Sciatic nerve (tissue), 2 donors: ENCODE measurements around the gene MOGAT1. TPM values are rescaled to one million over a fixed set of nuclear protein-coding genes. Genes with fewer than 3 reads are reported as not detected.
A peak's percentile ranks its signal among the peaks of the same experiment; 100 is the strongest.
"Not testable (repeated sequence)": the region's sequence is repeated elsewhere in the genome, so short reads cannot be mapped to it uniquely, and the experiment has no call there.

ENCODE experiments used
- ATAC-seq: fragments of 200-7000 bp; cut with Tn5 transposase; one replicate; pipeline ENCODE4 v1.9.1; 2020; ENCODE audit warnings: mild to moderate bottlenecking, moderate library complexity
- DNase-seq: peaks from one replicate; pipeline ENCODE4 v3.0.0-alpha.2; 2020; ENCODE audit warnings: low spot score
- intact Hi-C: fragments of 100-400 bp; cut with DNase I; formaldehyde crosslinking; loops from one replicate; pipeline ENCODE4 v1.14.2; 2022
- total RNA-seq: library from RNA; stranded (reverse); fragmentation: NEBNext Ultra II Directional; extraction: Animal tissue kit (Norgen Biotek cat#: 25700); gene quantifications from one replicate; pipeline ENCODE4 v1.2.1, GENCODE V29; 2021
- donor health status: DM: no; HTN: no; CAD: no.
- donor health status: DM: no; HTN: no; CAD: no.

The MOGAT1 gene
- total RNA-seq, 1 donor from 2014 or later, result 0.45 TPM

DNA sequence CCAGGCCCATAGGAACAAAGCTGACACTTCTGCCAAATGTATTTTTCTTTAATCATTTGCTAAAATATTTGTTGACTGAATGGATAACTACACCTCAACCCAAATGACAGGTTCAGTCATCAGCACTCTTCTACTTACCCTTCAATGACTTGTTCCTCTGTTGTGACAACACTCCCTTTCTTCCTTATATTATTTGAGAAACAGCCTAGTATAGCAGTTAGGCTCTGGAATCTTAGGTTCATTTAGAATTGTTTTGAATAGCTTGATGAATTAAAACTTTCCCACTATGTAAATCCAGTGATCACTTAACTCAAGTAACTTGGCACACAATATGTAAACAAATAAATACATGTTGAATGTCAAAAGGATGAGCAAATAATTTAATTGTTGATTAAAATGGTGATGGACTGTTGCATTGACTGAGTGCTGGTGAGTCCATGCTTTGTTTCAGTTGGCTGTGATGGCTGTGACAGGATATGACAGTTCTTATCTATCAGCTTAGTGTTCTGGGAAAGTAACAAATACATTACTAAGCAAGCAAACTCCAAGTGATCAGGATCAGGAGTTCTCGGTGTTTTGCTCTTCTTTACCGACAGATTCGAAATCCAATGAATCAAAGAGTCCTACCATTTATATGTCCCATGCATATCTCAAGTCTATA is 2.8 kb upstream of the MOGAT1 start:
- ATAC-seq (no peak), DNase-seq (no peak)
- intact Hi-C loops, result no loop called here

DNA sequence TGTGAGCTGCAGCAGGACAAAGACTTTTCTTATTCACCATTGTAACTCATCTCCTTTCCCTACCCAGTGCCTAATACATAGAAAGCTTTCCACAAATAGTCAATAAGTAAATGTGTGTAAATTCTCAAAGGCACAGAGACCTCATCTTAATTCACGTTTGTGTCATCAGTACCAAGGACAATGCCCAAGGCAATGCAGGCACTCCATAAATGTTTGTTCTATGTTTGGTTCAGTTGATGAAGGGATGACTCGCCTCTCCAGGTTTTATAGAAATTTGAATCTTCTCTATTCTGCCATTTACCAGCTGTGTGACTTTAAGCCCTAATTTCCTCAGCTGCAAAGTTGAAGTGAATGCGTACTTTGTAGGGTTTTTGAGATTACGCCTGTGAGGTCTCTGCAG is 2.1 kb upstream of the MOGAT1 start:
- DNase-seq, result no peak
- ATAC-seq, result no peak
- intact Hi-C loops, result no loop called here

DNA sequence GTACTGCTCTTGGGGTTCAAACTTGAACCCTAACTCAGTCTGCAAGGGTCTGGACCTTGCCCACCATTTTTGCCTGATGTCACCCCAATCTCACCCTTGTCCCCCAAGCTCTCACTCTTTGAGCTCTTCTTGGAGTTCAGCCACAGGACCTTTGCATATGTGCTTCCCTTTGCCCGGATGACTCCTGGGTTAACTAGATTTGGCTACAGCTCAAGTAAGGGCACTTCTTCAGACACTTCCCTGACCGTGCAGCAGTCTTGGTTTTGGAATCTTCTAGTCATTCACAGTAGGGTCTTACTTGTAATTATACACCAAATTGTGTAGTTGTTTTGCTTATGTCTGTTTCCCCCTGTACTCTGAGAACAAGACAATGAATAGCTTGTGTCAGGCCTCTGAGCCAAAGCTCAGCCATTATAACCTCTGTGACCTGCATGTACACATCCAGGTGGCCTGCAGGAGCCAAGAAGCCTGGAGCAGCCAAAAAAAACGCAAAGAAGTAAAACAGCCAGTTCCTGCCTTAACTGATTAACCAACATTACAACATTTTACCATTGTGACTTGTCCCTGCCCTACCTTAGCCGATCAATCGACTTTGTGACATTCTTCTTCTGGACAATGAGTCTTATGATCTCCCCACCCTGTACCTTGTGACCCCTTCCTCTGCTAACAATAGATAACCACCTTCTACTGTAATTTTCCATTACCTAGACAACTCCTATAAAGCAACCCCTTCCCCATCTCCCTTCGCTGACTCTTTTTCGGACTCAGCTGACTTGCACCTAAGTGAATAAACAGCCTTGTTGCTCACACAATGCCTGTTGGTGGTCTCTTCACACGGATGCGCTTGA is 1.0 kb upstream of the MOGAT1 start:
- intact Hi-C loops, result no loop called here
- ATAC-seq, result no peak
- DNase-seq, result no peak

DNA sequence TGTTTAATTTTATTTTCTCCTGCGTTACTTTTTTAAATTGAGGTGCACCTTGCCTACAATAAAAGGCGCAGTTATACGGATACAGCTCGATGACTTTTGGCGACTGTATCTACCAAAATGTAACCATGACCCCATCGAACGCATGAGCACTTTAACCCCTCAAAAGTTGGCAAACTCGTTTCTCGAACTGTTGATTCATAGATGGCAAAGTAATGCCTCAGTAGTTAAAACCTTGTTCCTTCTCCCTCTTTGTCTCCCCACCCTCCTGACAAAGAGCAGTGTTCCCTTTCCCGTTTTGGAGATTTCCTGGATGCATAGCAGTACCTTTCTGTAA is 577 bp downstream of the MOGAT1 start:
- intact Hi-C loops, result no loop called here
- DNase-seq (no peak), ATAC-seq (no peak)

DNA sequence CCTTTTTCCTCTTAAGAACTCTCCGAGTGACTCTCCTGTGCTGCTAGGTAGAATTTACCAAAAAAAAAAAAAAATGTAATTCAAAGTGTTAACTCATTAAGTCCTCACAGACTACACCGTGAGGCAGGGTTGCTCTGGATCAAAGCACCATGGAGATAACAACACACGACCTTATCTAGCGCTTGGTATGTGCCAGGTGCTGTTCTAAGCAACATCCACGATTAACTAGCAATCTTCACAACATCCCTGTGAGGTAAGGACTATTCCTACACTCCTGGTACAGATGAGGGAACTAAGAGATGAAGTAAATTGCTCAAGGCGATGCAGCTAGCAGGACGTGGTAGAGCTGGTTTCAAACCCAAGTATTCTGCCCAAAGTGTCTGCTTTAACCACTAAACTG is 1.8 kb downstream of the MOGAT1 start:
- DNase-seq (no peak), ATAC-seq (no peak)
- intact Hi-C loops, result no loop called here

DNA sequence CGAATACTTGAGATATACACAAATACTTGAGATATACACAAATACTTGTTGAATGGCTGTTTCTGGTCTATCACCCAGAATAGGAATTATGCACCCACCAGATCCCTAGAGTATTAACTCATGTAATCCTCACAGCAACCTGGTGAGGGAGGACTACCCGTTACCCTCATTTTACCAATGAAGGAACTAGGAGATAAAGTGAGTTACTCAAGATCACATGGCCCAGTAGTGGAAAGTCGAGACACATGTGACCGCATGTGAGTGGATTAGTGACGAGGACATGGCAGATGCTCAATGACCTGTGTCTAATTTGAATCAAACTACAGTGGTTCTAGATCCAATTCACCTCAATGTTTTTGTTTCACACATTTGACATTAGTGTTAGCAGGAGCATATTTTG is 2.4 kb downstream of the MOGAT1 start:
- intact Hi-C loops, result no loop called here
- ATAC-seq (no peak), DNase-seq (no peak)

DNA sequence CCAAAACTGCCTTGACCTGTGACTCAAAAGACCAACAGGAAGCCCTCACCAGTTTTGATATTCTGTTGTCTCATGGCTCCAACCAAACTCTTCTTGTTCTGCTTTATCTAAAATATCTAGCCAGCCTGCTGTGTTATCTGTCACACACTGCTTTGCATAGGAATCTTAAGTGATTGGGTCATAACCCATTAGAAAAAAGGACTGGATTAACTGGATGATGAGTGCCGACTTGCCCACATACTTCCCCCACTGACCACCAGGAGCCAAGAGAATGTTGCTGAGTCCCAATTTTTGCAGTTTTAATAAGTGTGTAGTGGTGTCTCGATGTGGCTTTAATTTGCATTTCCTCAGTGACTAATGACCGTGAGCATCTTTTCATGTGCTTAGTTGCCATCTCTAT is 6.5 kb downstream of the MOGAT1 start:
- ATAC-seq (no peak), DNase-seq (no peak)
- intact Hi-C loops, result no loop called here

DNA sequence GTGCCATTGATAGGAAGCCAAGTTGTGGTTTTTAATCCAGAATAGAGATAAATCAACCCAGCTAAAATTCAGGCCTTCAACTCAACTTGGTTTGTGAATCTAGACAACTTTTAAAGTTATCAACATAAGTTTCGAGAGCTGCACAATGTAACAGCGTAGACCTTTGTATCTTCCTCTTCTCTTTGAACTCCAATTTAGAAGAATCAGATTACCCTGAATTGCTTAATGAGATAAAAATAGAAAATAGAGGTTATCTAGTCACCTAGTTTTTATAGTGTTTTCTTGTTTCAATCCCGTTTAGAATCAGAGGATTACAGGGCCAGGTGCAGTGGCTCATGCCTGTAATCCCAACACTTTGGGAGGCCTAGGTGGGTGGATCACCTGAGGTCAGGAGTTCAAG is 12.3 kb downstream of the MOGAT1 start:
- ATAC-seq (no peak), DNase-seq (no peak)

DNA sequence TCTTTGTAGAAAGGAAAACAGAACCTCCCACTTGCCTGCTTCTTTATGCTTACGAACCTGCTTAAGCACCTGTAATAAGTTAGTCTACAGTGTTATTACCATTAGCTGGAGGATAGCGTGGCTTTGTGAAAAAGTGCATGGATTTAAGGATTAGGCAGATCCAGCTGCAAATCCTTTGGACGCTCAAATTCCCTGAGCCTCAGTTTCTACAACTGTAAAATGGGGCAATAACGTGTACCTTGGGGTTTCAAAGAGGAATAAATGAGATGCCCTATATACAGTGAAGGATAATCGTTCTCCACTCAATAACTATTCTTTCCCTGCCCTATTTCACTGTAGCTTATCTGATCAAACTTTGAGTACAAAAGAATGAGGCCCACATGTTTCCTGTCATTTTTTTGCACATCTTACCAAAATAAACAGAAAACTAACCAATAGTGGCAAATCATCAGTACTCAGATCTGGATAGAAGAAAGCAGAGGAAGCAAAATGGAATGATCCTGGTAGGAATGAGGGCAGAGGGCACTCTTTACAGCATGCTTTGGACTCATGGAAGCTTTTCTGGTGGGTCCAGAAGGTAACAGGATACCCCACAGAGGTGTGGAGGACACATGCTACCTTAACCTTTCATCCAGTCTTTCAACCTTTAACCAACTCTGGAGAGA is 14.8 kb downstream of the MOGAT1 start:
- intact Hi-C loops, result no loop called here
- ATAC-seq (no peak), DNase-seq (no peak)

More for the DNA sequence above, 12.3 kb downstream of the MOGAT1 start:
- intact Hi-C loops, result no loop called here

DNA sequence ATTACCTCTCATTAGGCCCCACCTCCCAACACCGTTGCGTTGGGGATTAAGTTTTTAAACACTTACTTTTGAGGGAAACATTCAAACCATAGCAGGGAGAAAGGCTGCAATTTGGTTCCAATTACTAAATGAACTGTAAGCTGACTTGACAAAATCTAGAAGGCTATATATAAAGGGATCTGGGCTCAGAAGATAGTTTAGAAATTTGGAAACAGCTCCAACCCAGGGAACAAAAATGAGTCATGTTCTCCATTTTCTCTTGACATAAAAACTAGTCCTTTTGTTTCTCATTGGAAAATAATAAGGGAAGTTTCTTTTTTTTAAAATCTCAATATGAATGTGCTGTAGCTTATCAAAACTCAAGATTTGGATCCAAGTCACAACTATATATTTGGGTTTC is 17.5 kb downstream of the MOGAT1 start:
- ATAC-seq (no peak), DNase-seq (no peak)
- intact Hi-C loops, result no loop called here

DNA sequence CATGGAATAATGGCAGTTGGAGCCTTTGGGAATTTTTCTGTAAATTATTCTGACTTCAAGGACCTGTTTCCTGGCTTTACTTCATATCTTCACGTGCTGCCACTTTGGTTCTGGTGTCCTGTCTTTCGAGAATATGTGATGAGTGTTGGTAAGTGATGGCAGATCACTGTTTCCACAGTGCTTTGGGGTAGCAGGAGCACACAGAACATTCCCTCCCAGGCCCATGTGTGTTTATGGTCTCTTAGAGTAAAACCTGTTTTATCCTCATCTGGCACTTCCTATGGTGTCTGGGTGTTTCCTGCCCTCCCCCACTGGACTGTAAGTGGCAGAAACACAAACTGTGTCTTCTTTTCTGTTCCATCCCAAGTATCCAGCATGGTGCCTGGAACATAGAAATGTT is 17.9 kb downstream of the MOGAT1 start:
- intact Hi-C loops, result no loop called here
- no peak for ATAC-seq
- DNase-seq, result no peak

DNA sequence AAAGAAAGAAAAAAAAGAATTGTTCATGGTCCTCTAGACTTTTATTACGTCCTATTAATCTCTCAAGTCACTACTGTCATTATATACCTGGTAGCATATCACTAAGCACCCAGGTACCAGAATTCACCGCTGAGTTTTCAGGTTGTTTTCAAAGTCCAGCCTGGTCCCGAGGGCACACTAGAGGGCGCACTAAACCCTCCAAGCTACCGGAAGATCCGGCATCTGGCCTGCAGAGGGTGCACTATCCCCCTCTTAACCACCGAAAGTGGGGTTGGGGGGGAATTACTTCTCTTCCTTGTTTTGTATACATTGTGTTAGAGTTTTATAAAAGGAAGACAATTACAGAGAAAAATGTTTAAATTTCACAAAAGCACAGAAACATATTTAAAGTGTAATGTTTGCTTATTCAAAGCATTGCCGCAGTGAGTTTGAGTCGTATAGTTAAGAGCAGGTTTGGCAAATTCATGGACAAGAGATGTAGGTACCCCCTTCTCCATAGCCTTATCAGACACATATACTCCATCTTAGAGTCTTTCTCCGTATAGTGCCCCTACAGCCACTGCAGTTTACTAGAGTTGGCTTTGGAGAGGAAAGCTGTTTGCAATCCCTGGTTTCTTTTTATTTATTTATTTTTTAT is 19.2 kb downstream of the MOGAT1 start:
- intact Hi-C loops, result no loop called here
- ATAC-seq (peak; percentile 84), DNase-seq (peak; percentile 82)

DNA sequence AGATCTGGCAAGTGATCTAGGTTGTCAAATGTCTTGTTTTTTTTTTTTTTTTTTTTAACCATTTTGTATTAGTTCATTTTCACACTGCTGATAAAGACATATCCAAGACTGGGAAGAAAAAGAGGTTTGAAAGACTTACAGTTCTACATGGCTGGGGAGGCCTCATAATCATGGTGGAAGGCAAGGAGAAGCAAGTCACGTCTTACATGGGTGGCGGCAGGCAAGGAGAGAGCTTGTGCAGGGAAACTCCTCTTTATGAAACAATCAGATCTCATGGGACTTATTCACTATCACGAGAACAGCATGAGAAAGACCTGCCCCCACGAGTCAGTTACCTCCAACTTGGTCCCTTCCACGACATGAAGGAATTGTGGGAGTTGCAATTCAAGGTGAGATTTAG is 22.0 kb downstream of the MOGAT1 start:
- ATAC-seq, DNase-seq, intact Hi-C loops: not testable (repeated sequence)

DNA sequence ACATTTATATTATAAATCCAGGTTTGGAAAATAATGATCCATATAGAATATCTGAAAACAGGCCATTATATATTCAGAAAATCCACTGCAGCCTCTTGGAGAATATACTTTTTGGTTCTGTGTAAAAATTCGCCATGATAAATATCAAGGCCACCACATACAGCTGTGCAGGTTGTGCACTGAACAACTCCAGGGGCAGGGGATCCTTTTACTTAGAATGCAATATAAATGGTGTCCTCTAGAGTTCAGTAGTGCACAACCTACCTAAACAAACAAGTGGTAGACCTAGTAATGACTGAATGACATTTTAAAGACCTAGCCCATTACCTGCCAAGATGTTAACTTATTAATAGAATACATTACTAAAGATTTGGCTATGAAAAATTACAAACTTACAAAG is 22.4 kb downstream of the MOGAT1 start:
- intact Hi-C loops, result no loop called here
- ATAC-seq (no peak), DNase-seq (no peak)

DNA sequence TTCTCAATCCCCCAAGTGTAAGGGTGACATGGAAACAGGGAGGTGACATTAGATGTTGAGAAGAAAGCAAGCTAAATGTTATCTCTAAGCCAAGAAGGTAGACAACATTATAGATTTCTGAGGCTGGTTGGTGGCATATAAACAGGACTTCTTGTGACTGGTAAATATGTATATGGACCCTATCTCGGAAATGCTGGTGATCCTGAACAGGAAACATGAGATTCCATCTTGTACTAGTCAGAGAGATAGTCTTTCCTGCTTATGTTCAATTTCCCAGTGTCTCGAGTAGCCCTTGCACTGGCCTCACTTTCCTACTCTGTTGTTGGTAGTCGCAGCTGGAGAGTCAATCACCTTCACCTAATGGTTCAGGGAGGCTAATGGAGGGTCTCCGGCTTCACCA is 26.8 kb downstream of the MOGAT1 start:
- DNase-seq, result no peak
- intact Hi-C loops, result no loop called here
- no peak for ATAC-seq

DNA sequence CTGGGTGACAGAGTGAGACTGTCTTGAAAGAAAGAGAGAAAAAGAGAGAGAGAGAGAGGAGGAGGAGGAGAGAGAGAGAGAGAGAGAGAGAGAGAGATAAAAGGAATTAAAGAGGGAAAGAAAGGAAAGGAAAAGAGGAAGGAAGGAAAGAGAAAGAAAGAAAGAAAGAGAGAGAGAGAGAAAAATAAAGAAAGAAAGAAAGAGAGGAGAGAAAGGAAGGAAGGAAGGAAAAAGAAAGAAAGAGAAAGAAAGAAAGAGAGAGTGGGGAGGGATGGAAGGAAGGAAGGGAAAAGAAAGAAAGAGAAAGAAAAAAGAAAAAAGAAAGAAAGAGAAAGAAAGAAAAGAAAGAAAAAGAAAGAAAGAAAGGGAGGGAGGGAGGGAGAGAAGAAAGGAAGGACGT is 29.8 kb downstream of the MOGAT1 start:
- ATAC-seq, result no peak
- no peak for DNase-seq
- intact Hi-C loops, result no loop called here

DNA sequence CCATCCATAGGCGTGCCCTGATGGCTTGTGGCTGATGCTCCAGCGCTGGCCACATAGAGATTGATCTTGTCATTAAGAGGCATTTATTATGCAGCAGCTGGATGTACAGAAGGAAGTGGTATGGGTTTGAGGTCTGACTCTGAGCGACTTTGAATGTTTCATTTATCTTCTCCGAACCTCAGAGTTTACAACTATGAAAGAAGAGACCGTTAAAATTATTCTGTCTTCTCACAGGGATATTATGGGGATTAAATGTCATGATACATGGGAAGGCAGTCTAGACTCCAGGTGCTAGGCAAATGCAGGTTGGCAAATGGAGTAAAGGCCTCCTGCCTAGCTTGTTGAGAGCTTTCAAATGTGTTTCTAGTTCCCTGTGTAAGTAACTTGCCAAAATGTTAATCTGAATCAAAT is 30.3 kb downstream of the MOGAT1 start:
- no peak for ATAC-seq
- intact Hi-C loops, result no loop called here
- no peak for DNase-seq

DNA sequence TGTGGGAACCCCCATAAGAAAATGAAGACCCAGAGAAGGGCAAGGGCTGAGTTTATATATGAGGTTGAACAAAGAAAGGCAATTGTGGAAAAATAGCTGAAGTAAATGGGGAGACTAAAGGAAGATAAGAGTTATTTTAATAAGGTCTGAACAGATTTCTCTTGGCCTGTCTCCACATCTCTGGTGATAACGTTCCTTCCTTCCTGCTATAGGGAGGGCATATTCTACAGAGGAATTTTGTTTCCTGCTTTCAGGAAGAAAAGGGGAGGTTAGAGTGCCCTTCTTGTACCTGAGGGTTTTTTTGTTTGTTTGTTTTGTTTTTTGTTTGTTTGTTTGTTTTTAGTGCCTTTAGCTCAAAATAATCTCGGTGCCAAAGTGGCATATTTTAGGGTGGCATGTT is 31.6 kb downstream of the MOGAT1 start:
- ATAC-seq (no peak), DNase-seq (no peak)
- intact Hi-C loops, result no loop called here

DNA sequence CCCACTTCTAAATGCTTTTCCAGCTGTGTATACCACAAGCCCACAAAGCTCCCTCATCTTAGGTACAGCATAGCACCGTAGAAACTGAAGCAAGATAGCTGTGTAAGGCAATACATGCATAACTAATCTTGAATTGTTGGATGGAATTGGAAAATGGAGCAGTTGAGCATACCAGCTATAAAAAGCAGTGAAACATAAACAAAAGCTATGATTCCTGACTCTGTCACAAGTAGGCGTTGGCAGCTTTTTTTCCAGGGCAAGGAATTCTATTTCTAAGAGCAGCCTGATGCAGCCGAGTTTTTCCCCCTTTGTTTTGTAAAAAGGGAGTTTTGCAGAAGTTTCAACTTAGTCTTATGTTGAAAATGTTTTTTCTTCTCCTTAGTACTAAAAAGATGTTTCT is 32.4 kb downstream of the MOGAT1 start:
- DNase-seq (no peak), ATAC-seq (no peak)
- intact Hi-C loops, result no loop called here

DNA sequence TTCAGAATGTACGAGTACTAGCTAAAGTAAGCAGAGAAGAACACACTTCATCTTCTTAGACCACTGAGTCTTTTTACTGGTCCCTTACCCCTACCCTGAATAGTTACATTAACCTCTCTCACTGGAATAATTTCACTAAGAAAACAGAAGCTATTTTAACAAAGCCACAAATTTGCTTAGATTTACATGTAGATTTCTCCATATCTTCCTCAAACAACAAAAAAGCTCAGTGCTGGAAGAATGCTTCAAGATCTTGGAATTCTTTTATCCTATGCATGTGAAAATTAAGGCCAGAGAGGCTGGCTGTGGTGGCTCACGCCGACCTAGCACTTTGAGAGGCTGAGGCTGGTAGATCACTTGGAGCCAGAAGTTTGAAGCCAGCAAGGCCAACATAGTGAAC is 35.2 kb downstream of the MOGAT1 start:
- DNase-seq, result no peak
- no peak for ATAC-seq
- intact Hi-C loops, result no loop called here
